HepG2 (cell line): ENCODE measurements around the gene B4GALT5. TPM values are rescaled to one million over a fixed set of nuclear protein-coding genes. Genes with fewer than 3 reads are reported as not detected.

Source experiments
- EP300 ChIP-seq, 3 experiments: sonication (generic) in 1 of 3; formaldehyde crosslinking in 1 of 3; IDR thresholded peaks; 2 replicates each; pipeline versions ENCODE4 v1.5.1 to v1.6.1; 2011 to 2020; ENCODE audit warnings: low read depth in 2 of 3, low read length in 2 of 3, borderline replicate concordance in 1 of 3, improper control_type of control experiment in 1 of 3, mild to moderate bottlenecking in 1 of 3, missing genetic modification reagents in 1 of 3, moderate library complexity in 1 of 3
- FOXK2 ChIP-seq: fragments of 450-650 bp; IDR thresholded peaks from 2 replicates; pipeline ENCODE4 v1.6.1; 2016
- FOXP1 ChIP-seq, 2 experiments: fragments of 450-650 bp in 1 of 2; IDR thresholded peaks; 2 replicates each; pipeline ENCODE4 v1.6.1; 2017 to 2018; ENCODE audit warnings: antibody characterized with exemption in 1 of 2
- KDM3A ChIP-seq: IDR thresholded peaks from 2 replicates; pipeline ENCODE4 v1.6.1; 2018; ENCODE audit warnings: low read depth, missing compliant biosample characterization
- MEF2D ChIP-seq: sonication (generic); formaldehyde crosslinking; IDR thresholded peaks from 2 replicates; pipeline ENCODE4 v1.5.1; 2020; ENCODE audit warnings: mild to moderate bottlenecking, missing genetic modification reagents
- MEIS2 ChIP-seq: sonication (generic); formaldehyde crosslinking; IDR thresholded peaks from 2 replicates; pipeline ENCODE4 v1.9.0; 2021; ENCODE audit warnings: mild to moderate bottlenecking, missing genetic modification reagents
- NBN ChIP-seq: fragments of 450-650 bp; conservative IDR thresholded peaks from 2 replicates; pipeline ENCODE4 v1.6.1; 2017
- PHF21A ChIP-seq: sonication (generic); formaldehyde crosslinking; IDR thresholded peaks from 2 replicates; pipeline ENCODE4 v1.5.0; 2020; ENCODE audit warnings: mild to moderate bottlenecking, missing genetic modification reagents
- SRY ChIP-seq: sonication (generic); formaldehyde crosslinking; IDR thresholded peaks from 2 replicates; pipeline ENCODE4 v1.8.0; 2022; ENCODE audit warnings: mild to moderate bottlenecking, missing genetic modification reagents
- ZNF34 ChIP-seq: sonication (generic); formaldehyde crosslinking; IDR thresholded peaks from 2 replicates; pipeline ENCODE4 v1.4.0; 2020; ENCODE audit warnings: mild to moderate bottlenecking, missing genetic modification reagents, borderline replicate concordance
- ZNF468 ChIP-seq: sonication (generic); formaldehyde crosslinking; IDR thresholded peaks from 2 replicates; pipeline ENCODE4 v1.8.0; 2022; ENCODE audit warnings: mild to moderate bottlenecking, moderate library complexity, missing genetic modification reagents
- ZNF605 ChIP-seq: sonication (generic); formaldehyde crosslinking; IDR thresholded peaks from 2 replicates; pipeline ENCODE4 v1.8.0; 2022; ENCODE audit warnings: mild to moderate bottlenecking, missing genetic modification reagents
- ZNF674 ChIP-seq: sonication (generic); formaldehyde crosslinking; IDR thresholded peaks from 2 replicates; pipeline ENCODE4 v1.5.0; 2020; ENCODE audit warnings: low read depth, mild to moderate bottlenecking, missing genetic modification reagents
- ZNF782 ChIP-seq: sonication (generic); formaldehyde crosslinking; IDR thresholded peaks from 2 replicates; pipeline ENCODE4 v1.4.0; 2020; ENCODE audit warnings: missing genetic modification reagents, mild to moderate bottlenecking, borderline replicate concordance
- polyA plus RNA-seq, 8 experiments: library from polyadenylated mRNA; depleted of rRNA in 3 of 8; stranded (reverse) in 7 of 8; unstranded in 1 of 8; fragments of >200 nt; fragmentation: Illumina TruSeq in 4 of 8; extraction: Trizol in 4 of 8; gene quantifications; 2 replicates each; pipeline versions ENCODE4 v1.2.1 to v1.2.3, GENCODE V29; 2011 to 2016; ENCODE audit warnings: low read depth in 4 of 8, missing spikeins in 1 of 8, mixed read lengths in 1 of 8; ENCODE audit not compliant: insufficient read depth in 1 of 8
- total RNA-seq, 5 experiments: library from RNA; depleted of rRNA; stranded (reverse); fragments of >200 nt; fragmentation: Illumina TruSeq; extraction: Trizol; gene quantifications; 2 replicates each; pipeline ENCODE4 v1.2.3, GENCODE V29; 2016; ENCODE audit warnings: low read depth in 1 of 5
- TF ChIP-seq, protein P1 (sequence below): sonication (generic); formaldehyde crosslinking; IDR thresholded peaks from 2 replicates; pipeline ENCODE4 v1.4.0; 2020; ENCODE audit warnings: missing genetic modification reagents
- TF ChIP-seq, protein P2 (sequence below): sonication (generic); formaldehyde crosslinking; IDR thresholded peaks from 2 replicates; pipeline ENCODE4 v1.8.1; 2023; ENCODE audit warnings: mild to moderate bottlenecking, missing genetic modification reagents, borderline replicate concordance
- TF ChIP-seq, protein P3 (sequence below): sonication (generic); formaldehyde crosslinking; IDR thresholded peaks from 2 replicates; pipeline ENCODE4 v1.4.0; 2020; ENCODE audit warnings: missing genetic modification reagents, borderline replicate concordance
- TF ChIP-seq, protein P4 (sequence below): sonication (generic); formaldehyde crosslinking; IDR thresholded peaks from 2 replicates; pipeline ENCODE4 v1.4.0; 2020; ENCODE audit warnings: missing genetic modification reagents
- TF ChIP-seq, protein P5 (sequence below): sonication (generic); formaldehyde crosslinking; IDR thresholded peaks from 2 replicates; pipeline ENCODE4 v1.4.0; 2020; ENCODE audit warnings: missing genetic modification reagents
- TF ChIP-seq, protein P6 (sequence below): sonication (generic); formaldehyde crosslinking; IDR thresholded peaks from 2 replicates; pipeline ENCODE4; 2020; ENCODE audit warnings: missing genetic modification reagents, mild to moderate bottlenecking, borderline replicate concordance

B4GALT5 gene
- total and polyA plus RNA-seq, 2 of the 13 experiments (the other 11 are each of a cell fraction or from before 2014, with no cell fraction given) = 27.3 to 30.9 TPM

DNA sequence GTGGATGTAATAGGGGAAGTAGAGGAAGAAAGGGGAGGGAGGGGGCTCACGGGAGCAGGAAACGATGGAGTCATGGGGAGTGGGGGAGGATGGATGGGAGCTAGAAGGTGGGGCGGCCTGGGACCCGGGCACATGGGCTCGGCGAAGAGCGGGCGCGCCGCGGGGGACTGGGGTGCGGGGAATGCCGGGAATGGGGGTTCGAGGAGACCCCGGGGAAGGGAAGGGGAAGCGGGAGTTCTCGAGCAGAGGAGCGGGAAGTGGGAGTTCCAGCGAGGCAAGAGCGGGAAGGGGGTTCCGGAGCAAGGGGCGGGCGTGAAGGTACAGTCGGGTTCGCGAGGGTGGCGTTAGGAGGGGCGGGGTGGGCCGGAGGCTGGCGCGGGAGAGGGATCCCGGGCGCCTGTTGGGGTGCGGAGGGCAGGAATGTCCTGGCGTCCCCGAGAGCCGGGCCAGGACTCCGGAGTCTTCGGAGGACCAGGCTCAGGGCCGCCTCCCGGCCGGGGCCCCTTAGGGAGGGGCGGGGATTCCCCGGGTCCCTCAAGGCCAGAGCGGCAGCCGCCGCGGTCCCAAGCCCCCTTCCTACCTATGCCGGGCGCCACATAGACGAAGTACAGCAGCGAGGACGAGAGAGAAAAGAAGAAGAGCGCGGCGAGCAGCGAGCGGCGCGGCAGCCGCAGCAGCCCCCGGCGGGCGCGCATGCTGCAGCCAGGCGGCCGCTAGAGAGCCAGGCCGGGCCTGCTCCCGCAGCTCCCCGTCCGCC is 504 bp downstream of the B4GALT5 start (continued):
- TF ChIP-seq, protein P1, sequence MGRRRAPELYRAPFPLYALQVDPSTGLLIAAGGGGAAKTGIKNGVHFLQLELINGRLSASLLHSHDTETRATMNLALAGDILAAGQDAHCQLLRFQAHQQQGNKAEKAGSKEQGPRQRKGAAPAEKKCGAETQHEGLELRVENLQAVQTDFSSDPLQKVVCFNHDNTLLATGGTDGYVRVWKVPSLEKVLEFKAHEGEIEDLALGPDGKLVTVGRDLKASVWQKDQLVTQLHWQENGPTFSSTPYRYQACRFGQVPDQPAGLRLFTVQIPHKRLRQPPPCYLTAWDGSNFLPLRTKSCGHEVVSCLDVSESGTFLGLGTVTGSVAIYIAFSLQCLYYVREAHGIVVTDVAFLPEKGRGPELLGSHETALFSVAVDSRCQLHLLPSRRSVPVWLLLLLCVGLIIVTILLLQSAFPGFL = peak; percentile 44; the same call in 1 of the 2 replicates
- TF ChIP-seq, protein P2, sequence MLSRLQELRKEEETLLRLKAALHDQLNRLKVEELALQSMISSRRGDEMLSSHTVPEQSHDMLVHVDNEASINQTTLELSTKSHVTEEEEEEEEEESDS (CRISPR knock-in tag) = no peak
- no peak for TF ChIP-seq PHF21A
- TF ChIP-seq FOXK2 = no peak
- no peak for TF ChIP-seq EP300 (IDR thresholded peaks at IDR 0.05; ENCODE audit: low read depth in 2 of 2, low read length in 2 of 2)
- TF ChIP-seq EP300 (CRISPR knock-in tag; IDR thresholded peaks at IDR 0.05; ENCODE audit: borderline replicate concordance) = no peak
- no peak for TF ChIP-seq FOXP1 (IDR thresholded peaks at IDR 0.05)
- TF ChIP-seq FOXP1 (CRISPR knock-in tag; IDR thresholded peaks at IDR 0.05) = no peak
- TF ChIP-seq ZNF782 (CRISPR knock-in tag) = 0 out of 2 replicates have a peak, but pooled peaks have one; percentile 41
- no peak for TF ChIP-seq ZNF34 (CRISPR knock-in tag)
- TF ChIP-seq MEIS2 (CRISPR knock-in tag) = no peak; the same call in 1 of the 2 replicates
- TF ChIP-seq ZNF674 (CRISPR knock-in tag) = peak; percentile 35
- TF ChIP-seq, protein P3, sequence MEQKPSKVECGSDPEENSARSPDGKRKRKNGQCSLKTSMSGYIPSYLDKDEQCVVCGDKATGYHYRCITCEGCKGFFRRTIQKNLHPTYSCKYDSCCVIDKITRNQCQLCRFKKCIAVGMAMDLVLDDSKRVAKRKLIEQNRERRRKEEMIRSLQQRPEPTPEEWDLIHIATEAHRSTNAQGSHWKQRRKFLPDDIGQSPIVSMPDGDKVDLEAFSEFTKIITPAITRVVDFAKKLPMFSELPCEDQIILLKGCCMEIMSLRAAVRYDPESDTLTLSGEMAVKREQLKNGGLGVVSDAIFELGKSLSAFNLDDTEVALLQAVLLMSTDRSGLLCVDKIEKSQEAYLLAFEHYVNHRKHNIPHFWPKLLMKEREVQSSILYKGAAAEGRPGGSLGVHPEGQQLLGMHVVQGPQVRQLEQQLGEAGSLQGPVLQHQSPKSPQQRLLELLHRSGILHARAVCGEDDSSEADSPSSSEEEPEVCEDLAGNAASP (CRISPR knock-in tag) = peak; percentile 43
- no peak for TF ChIP-seq KDM3A (CRISPR knock-in tag)
- TF ChIP-seq, protein P4, sequence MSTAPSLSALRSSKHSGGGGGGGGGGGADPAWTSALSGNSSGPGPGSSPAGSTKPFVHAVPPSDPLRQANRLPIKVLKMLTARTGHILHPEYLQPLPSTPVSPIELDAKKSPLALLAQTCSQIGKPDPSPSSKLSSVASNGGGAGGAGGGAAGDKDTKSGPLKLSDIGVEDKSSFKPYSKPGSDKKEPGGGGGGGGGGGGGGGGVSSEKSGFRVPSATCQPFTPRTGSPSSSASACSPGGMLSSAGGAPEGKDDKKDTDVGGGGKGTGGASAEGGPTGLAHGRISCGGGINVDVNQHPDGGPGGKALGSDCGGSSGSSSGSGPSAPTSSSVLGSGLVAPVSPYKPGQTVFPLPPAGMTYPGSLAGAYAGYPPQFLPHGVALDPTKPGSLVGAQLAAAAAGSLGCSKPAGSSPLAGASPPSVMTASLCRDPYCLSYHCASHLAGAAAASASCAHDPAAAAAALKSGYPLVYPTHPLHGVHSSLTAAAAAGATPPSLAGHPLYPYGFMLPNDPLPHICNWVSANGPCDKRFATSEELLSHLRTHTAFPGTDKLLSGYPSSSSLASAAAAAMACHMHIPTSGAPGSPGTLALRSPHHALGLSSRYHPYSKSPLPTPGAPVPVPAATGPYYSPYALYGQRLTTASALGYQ (CRISPR knock-in tag) = no peak
- peak; percentile 51; the same call in 1 of the 2 replicates for TF ChIP-seq MEF2D (CRISPR knock-in tag)
- TF ChIP-seq NBN = no peak
- TF ChIP-seq ZNF605 (CRISPR knock-in tag) = 0 out of 2 replicates have a peak, but pooled peaks have one; percentile 60
- TF ChIP-seq, protein P5, sequence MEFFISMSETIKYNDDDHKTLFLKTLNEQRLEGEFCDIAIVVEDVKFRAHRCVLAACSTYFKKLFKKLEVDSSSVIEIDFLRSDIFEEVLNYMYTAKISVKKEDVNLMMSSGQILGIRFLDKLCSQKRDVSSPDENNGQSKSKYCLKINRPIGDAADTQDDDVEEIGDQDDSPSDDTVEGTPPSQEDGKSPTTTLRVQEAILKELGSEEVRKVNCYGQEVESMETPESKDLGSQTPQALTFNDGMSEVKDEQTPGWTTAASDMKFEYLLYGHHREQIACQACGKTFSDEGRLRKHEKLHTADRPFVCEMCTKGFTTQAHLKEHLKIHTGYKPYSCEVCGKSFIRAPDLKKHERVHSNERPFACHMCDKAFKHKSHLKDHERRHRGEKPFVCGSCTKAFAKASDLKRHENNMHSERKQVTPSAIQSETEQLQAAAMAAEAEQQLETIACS = no peak
- TF ChIP-seq, protein P6, sequence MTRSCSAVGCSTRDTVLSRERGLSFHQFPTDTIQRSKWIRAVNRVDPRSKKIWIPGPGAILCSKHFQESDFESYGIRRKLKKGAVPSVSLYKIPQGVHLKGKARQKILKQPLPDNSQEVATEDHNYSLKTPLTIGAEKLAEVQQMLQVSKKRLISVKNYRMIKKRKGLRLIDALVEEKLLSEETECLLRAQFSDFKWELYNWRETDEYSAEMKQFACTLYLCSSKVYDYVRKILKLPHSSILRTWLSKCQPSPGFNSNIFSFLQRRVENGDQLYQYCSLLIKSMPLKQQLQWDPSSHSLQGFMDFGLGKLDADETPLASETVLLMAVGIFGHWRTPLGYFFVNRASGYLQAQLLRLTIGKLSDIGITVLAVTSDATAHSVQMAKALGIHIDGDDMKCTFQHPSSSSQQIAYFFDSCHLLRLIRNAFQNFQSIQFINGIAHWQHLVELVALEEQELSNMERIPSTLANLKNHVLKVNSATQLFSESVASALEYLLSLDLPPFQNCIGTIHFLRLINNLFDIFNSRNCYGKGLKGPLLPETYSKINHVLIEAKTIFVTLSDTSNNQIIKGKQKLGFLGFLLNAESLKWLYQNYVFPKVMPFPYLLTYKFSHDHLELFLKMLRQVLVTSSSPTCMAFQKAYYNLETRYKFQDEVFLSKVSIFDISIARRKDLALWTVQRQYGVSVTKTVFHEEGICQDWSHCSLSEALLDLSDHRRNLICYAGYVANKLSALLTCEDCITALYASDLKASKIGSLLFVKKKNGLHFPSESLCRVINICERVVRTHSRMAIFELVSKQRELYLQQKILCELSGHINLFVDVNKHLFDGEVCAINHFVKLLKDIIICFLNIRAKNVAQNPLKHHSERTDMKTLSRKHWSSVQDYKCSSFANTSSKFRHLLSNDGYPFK = 0 out of 2 replicates have a peak, but pooled peaks have one; percentile 30
- no peak for TF ChIP-seq ZNF468 (CRISPR knock-in tag)
- no peak for TF ChIP-seq SRY (CRISPR knock-in tag)
